Activated CD4-positive, alpha-beta T cell treated with anti-CD3 and anti-CD28 coated beads, Interleukin-2, amount 10 ng/mL, durations not matched to agents 7 days and 5 days (primary cell): ENCODE data around the gene RAB3B. TPM values are rescaled to one million over a fixed set of nuclear protein-coding genes. Genes with fewer than 3 reads are reported as not detected.

ENCODE experiments used
- CTCF ChIA-PET: fragments of 350-600 bp; sonication (Branson Sonifier 250); formaldehyde crosslinking; loops from one replicate; lab custom pipeline; 2021; ENCODE audit warnings: antibody characterized with exemption; lab: Charles Lee
- POLR2A ChIA-PET: fragments of 350-600 bp; sonication (Branson Sonifier 250); formaldehyde crosslinking; loops from one replicate; lab custom pipeline; 2021; ENCODE audit warnings: antibody characterized with exemption; lab: Charles Lee
- DNase-seq: peaks from one replicate; pipeline ENCODE4 v3.0.0-alpha.2; 2020
- H3K27ac Mint-ChIP-seq: one replicate; pipeline ENCODE4 v1.8.0; 2021; ENCODE audit warnings: mild to moderate bottlenecking, moderate library complexity, mixed read lengths
- H3K27me3 Mint-ChIP-seq: one replicate; pipeline ENCODE4 v1.8.0; 2021; ENCODE audit warnings: mixed read lengths
- H3K36me3 Mint-ChIP-seq: one replicate; pipeline ENCODE4 v1.8.0; 2021; ENCODE audit warnings: low read depth, mixed read lengths
- H3K4me1 Mint-ChIP-seq: one replicate; pipeline ENCODE4 v1.8.0; 2021; ENCODE audit warnings: mixed read lengths
- H3K4me3 Mint-ChIP-seq: one replicate; pipeline ENCODE4 v1.8.0; 2021; ENCODE audit warnings: mild to moderate bottlenecking, moderate library complexity, mixed read lengths
- H3K9me3 Mint-ChIP-seq: one replicate; pipeline ENCODE4 v1.8.0; 2021; ENCODE audit warnings: mixed read lengths
- total RNA-seq, 2 experiments: library from RNA; stranded (reverse); gene quantifications; one replicate each; pipeline ENCODE4 v1.2.3, GENCODE V29; 2021

RAB3B gene
- total RNA-seq, 2 experiments from 2014 or later: 0.02 TPM

GRCh38 chr1:51870603-51871350 lies 119.7 kb downstream of the RAB3B start:
- CTCF ChIA-PET: no interaction called here
- no peak for DNase-seq
- Mint-ChIP-seq H3K27ac (peak overlapping the region; percentile 73), H3K27me3 (no peaks in the 10 kb centered on the region), H3K36me3 (peaks cover 39% of the 10 kb centered on the region), H3K4me3 (no peak overlapping the region), H3K9me3 (no peaks in the 10 kb centered on the region), H3K4me1 (peaks cover 59% of the 10 kb centered on the region)
- POLR2A ChIA-PET: no interaction called here

DNA sequence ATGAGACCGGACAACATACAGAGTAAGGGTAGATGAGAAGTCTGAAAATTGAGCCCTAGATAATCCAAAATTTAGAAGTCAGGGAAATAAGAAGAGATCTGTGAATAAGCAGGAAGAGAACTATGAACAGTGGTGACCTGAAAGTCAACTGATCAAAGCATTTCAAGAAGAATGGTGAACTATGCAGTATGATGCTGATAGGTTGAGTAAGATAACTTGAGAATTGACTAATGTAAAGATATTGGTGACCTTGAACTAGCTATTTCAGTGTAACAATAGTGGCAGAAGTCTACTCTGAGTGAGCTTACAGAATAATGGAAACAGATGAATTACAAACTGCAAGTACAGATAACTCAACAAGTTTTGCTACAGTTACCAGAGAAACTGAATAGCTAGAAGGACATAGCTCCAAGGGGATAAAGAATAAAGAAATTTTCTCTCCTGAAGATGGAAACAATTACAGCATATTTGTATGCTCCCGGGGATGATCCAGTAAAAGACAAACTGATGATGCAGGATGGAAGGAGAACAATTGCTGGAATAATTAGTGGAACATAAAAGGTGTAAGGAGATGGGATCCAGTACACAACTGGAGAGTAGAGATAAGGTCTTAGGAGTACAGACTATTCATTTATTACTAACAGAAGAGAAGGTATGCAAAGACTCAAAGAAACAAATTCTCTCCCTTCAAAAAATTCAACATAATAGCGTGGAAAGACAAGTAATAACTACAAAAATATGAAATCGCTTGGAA lies 122.8 kb downstream of the RAB3B start:
- POLR2A ChIA-PET: no interaction called here
- peaks cover 44% of the 10 kb centered on the region for H3K4me1 Mint-ChIP-seq
- peaks cover 18% of the 10 kb centered on the region for H3K36me3 Mint-ChIP-seq
- DNase-seq: no peak
- H3K27ac Mint-ChIP-seq: no peak overlapping the region
- no peak overlapping the region for H3K4me3 Mint-ChIP-seq
- H3K9me3 Mint-ChIP-seq: no peaks in the 10 kb centered on the region
- H3K27me3 Mint-ChIP-seq: no peaks in the 10 kb centered on the region
- CTCF ChIA-PET: interaction anchor here (0.6 kb wide), 1 partner anchor 136 kb away, joined by 4 read pairs; no protein-coding TSS in a partner anchor

DNA sequence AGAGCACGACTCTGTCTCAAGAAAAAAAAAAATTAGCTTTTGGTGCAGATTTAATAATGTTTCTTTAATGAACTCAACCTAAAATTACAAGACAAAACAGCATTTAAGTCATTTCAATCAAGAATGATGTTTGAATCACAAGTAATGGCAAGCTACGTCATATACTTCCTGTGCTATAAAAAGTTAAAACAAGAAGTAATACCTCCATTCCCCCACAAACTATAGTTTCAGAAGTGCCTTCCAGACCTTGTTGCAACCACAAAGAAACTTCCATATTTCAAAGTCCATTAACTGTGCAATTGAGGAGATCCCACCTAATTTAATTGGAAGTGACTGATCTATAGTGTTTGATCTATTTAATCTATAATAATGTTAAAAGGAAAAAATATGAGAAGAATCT lies 127.1 kb downstream of the RAB3B start:
- Mint-ChIP-seq H3K27ac (no peak overlapping the region), H3K9me3 (no peaks in the 10 kb centered on the region), H3K27me3 (no peaks in the 10 kb centered on the region), H3K36me3 (peaks cover 11% of the 10 kb centered on the region), H3K4me1 (peaks cover 25% of the 10 kb centered on the region), H3K4me3 (no peak overlapping the region)
- no peak for DNase-seq
- ChIA-PET POLR2A (no interaction called here), CTCF (interaction anchor here (0.5 to 0.9 kb wide), 3 partner anchors 9 to 164 kb away, joined by 3 read pairs; no protein-coding TSS in a partner anchor)

DNA sequence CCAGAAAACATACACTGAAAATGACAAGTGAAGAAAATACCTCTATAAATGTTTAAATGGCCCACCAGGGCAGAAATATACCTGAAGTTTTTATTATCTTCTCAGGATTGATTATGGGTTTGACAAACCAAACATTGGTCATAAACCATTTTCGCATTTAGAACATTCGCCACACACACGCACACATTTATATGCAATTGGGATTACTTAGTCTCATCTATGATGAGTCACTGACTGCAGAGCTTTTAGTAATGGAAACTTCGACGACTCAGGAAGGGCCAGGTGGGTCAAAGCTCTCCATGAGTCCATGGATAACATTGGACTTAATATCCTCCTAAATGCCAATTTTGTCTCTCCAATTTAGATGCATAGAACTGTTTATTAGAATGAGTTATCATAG lies 128.8 kb downstream of the RAB3B start:
- H3K4me3 Mint-ChIP-seq: no peak overlapping the region
- POLR2A ChIA-PET: no interaction called here
- no peaks in the 10 kb centered on the region for H3K9me3 Mint-ChIP-seq
- no peak overlapping the region for H3K27ac Mint-ChIP-seq
- CTCF ChIA-PET: interaction anchor here (0.7 kb wide), 1 partner anchor 923 kb away, joined by 3 read pairs; no protein-coding TSS in a partner anchor
- H3K4me1 Mint-ChIP-seq: peaks cover 12% of the 10 kb centered on the region
- H3K27me3 Mint-ChIP-seq: no peaks in the 10 kb centered on the region
- peaks cover 10% of the 10 kb centered on the region for H3K36me3 Mint-ChIP-seq
- DNase-seq: no peak

DNA sequence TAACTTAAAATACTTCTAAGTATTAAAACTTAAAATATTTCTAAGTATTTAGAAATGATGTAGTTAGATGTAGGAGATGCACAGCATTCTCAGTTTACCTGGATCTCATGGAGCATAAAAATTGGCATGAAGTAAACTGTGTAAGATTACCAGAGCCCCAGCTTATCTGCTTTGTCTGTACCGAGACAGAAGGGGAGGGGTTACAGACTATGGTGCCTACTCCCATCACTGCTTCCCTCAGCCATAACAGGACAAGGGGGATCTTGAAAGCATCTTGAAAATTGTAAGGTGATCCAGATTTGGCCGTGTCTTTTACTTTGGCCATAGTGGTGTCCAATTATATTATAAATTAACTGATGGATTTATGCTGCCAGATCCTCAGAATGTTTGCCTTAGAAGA lies 130.8 kb downstream of the RAB3B start:
- Mint-ChIP-seq H3K27me3 (no peaks in the 10 kb centered on the region), H3K4me1 (peaks cover 14% of the 10 kb centered on the region), H3K27ac (no peak overlapping the region), H3K36me3 (peaks cover 21% of the 10 kb centered on the region), H3K9me3 (no peaks in the 10 kb centered on the region), H3K4me3 (no peak overlapping the region)
- no peak for DNase-seq
- CTCF ChIA-PET: interaction anchor here (1.2 kb wide), 1 partner anchor 24 kb away, joined by 3 read pairs; no protein-coding TSS in a partner anchor
- POLR2A ChIA-PET: no interaction called here

DNA sequence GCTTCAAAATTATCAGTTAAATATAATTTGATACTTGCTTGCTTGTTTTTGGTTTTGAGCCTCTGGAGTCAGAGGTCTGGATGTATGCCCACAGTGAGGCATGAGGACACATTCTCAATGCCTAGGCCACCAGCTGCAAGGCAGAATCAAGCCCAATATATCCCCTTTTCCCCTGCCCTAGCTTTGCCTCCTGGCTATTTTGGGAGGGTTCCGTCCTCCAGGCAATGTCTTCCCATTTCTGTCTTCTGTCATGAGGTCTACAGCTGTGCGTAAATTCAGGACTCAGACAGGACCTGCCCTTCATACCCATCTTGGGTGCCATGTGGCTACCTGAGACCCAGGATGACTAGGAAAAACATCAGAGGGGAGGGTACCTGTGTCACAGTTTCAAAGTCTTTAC lies 131.2 kb downstream of the RAB3B start:
- H3K27ac Mint-ChIP-seq: peak overlapping the region; percentile 36

GRCh38 chr1:51858892-51859291 lies 131.6 kb downstream of the RAB3B start:
- H3K4me1 Mint-ChIP-seq: peaks cover 14% of the 10 kb centered on the region
- no peaks in the 10 kb centered on the region for H3K9me3 Mint-ChIP-seq
- ChIA-PET CTCF (no interaction called here), POLR2A (no interaction called here)
- peaks cover 21% of the 10 kb centered on the region for H3K36me3 Mint-ChIP-seq
- H3K27ac Mint-ChIP-seq: no peak overlapping the region
- no peak for DNase-seq
- H3K27me3 Mint-ChIP-seq: no peaks in the 10 kb centered on the region
- no peak overlapping the region for H3K4me3 Mint-ChIP-seq

More for the DNA sequence above, 131.2 kb downstream of the RAB3B start:
- H3K4me1 Mint-ChIP-seq: peaks cover 14% of the 10 kb centered on the region
- H3K27me3 Mint-ChIP-seq: no peaks in the 10 kb centered on the region
- ChIA-PET POLR2A (no interaction called here), CTCF (no interaction called here)
- DNase-seq: no peak
- H3K4me3 Mint-ChIP-seq: no peak overlapping the region
- H3K9me3 Mint-ChIP-seq: no peaks in the 10 kb centered on the region
- peaks cover 21% of the 10 kb centered on the region for H3K36me3 Mint-ChIP-seq

Other genes starting within 250 kb of the RAB3B start
- gene NRDC, start 112.0 kb downstream of the RAB3B start, total RNA-seq: 100 to 1,000 TPM; 168 to 188 TPM
- 10 to 100 TPM in 1 of 2 experiments, 1 to 10 TPM in 1; 7.7 to 12.9 TPM for gene KTI12, start 43.1 kb upstream of the RAB3B start, total RNA-seq
- gene TXNDC12, start 64.5 kb upstream of the RAB3B start, total RNA-seq: 10 to 100 TPM; 48.1 to 49.2 TPM
- gene BTF3L4, start 65.6 kb upstream of the RAB3B start, total RNA-seq: 10 to 100 TPM; 32.7 to 37.3 TPM
- 1 to 10 TPM; 1.5 to 1.6 TPM for gene ZFYVE9, start 151.4 kb upstream of the RAB3B start, total RNA-seq